GM23338 (cell line): ENCODE measurements around the gene FBLN1. TPM values are rescaled to one million over a fixed set of nuclear protein-coding genes. Genes with fewer than 3 reads are reported as not detected.

Source experiments
- ATAC-seq: fragments of 200-7000 bp; cut with Tn5 transposase; 3 replicates; pipeline ENCODE4 v1.9.1; 2020
- DNase-seq: peaks from one replicate; pipeline ENCODE4 v3.0.0-alpha.2; 2015; ENCODE audit warnings: low spot score
- H2AFZ ChIP-seq: fragments of 200-600 bp; sonication (generic); 2 replicates; pipeline ENCODE4 v1.8.0; 2016; ENCODE audit warnings: antibody characterized with exemption, mild to moderate bottlenecking, moderate library complexity
- H3F3A ChIP-seq: fragments of 200-600 bp; sonication (generic); replicated peaks from 2 replicates; pipeline ENCODE4 v1.8.0; 2017; ENCODE audit warnings: antibody characterized with exemption, mixed run types, low read depth
- H3K27ac ChIP-seq: fragments of 200-600 bp; sonication (generic); 2 replicates; pipeline ENCODE4 v1.6.1; 2016; ENCODE audit warnings: low read depth
- H3K27me3 ChIP-seq: fragments of 200-600 bp; sonication (generic); 2 replicates; pipeline ENCODE4 v1.8.0; 2016; ENCODE audit warnings: mild to moderate bottlenecking, mixed run types, moderate library complexity; ENCODE audit not compliant: insufficient read depth
- H3K36me3 ChIP-seq: fragments of 200-600 bp; sonication (generic); 2 replicates; pipeline ENCODE4 v1.8.0; 2016; ENCODE audit warnings: mild to moderate bottlenecking; ENCODE audit not compliant: insufficient read depth
- H3K4me1 ChIP-seq: fragments of 200-600 bp; sonication (generic); 2 replicates; pipeline ENCODE4 v1.8.0; 2016; ENCODE audit warnings: mild to moderate bottlenecking, moderate library complexity; ENCODE audit not compliant: insufficient read depth
- H3K4me2 ChIP-seq: fragments of 200-600 bp; sonication (generic); 2 replicates; pipeline ENCODE4 v1.7.1; 2017; ENCODE audit warnings: mixed run types
- H3K4me3 ChIP-seq: fragments of 200-600 bp; sonication (generic); 2 replicates; pipeline ENCODE4 v1.6.1; 2016; ENCODE audit warnings: mixed run types
- H3K79me2 ChIP-seq: fragments of 200-600 bp; sonication (generic); replicated peaks from 2 replicates; pipeline ENCODE4 v1.8.0; 2017; ENCODE audit warnings: mild to moderate bottlenecking; ENCODE audit not compliant: insufficient read depth
- H3K9me2 ChIP-seq: fragments of 200-600 bp; sonication (generic); 2 replicates; pipeline ENCODE4 v1.8.0; 2017; ENCODE audit not compliant: insufficient read depth
- H4K20me1 ChIP-seq: fragments of 200-600 bp; sonication (generic); replicated peaks from 2 replicates; pipeline ENCODE4 v1.8.0; 2017; ENCODE audit warnings: mild to moderate bottlenecking; ENCODE audit not compliant: insufficient read depth
- H3K27ac Mint-ChIP-seq: 2 replicates; pipeline ENCODE4 v1.8.0; 2020; ENCODE audit warnings: inconsistent platforms, mild to moderate bottlenecking, moderate library complexity, mixed read lengths
- H3K27me3 Mint-ChIP-seq: 3 replicates; pipeline ENCODE4 v1.8.0; 2022; ENCODE audit warnings: low read depth, mild to moderate bottlenecking, moderate library complexity, mixed read lengths, inconsistent platforms; ENCODE audit not compliant: insufficient read depth, poor library complexity
- H3K36me3 Mint-ChIP-seq: 3 replicates; pipeline ENCODE4 v1.8.0; 2021; ENCODE audit warnings: low read depth, mild to moderate bottlenecking, inconsistent platforms, moderate library complexity, mixed read lengths
- H3K4me1 Mint-ChIP-seq: 3 replicates; pipeline ENCODE4 v1.8.0; 2020; ENCODE audit warnings: mild to moderate bottlenecking, inconsistent platforms, mixed read lengths
- H3K4me3 Mint-ChIP-seq: 3 replicates; pipeline ENCODE4 v1.8.0; 2021; ENCODE audit warnings: moderate library complexity, mild to moderate bottlenecking, inconsistent platforms, mixed read lengths
- H3K9me3 Mint-ChIP-seq: 3 replicates; pipeline ENCODE4 v1.8.0; 2020; ENCODE audit warnings: moderate library complexity, mild to moderate bottlenecking, inconsistent platforms, mixed read lengths
- CREB1 ChIP-seq: fragments of 250-450 bp; sonication (Bioruptor Pico); IDR thresholded peaks from 2 replicates; pipeline ENCODE4 v1.5.0; 2020; ENCODE audit warnings: low read depth, mild to moderate bottlenecking, moderate library complexity
- CTCF ChIP-seq, 2 experiments: fragments of 200-600 bp in 1 of 2; sonication (generic) in 1 of 2; conservative IDR thresholded peaks; 2 replicates each; pipeline versions ENCODE4 v1.5.1 to v1.6.1; 2016 to 2017; ENCODE audit warnings: antibody characterized with exemption in 2 of 2, low read depth in 2 of 2, mild to moderate bottlenecking in 2 of 2, moderate library complexity in 1 of 2
- EZH2phosphoT487 ChIP-seq: fragments of 200-600 bp; sonication (generic); IDR thresholded peaks from one replicate; pipeline ENCODE4 v1.8.1; 2018; ENCODE audit warnings: antibody characterized with exemption; ENCODE audit not compliant: unreplicated experiment
- JUNB ChIP-seq: IDR thresholded peaks from one replicate; pipeline ENCODE4 v1.6.1; 2016; ENCODE audit warnings: antibody characterized with exemption; ENCODE audit not compliant: unreplicated experiment
- NANOG ChIP-seq: IDR thresholded peaks from 2 replicates; pipeline ENCODE4 v1.6.1; 2016; ENCODE audit warnings: antibody characterized with exemption, borderline replicate concordance
- POLR2AphosphoS5 ChIP-seq: IDR thresholded peaks from 2 replicates; pipeline ENCODE4 v1.6.1; 2016; ENCODE audit warnings: antibody characterized with exemption, low read depth
- STAT1 ChIP-seq: IDR thresholded peaks from one replicate; pipeline ENCODE4 v1.6.1; 2016; ENCODE audit warnings: antibody characterized with exemption; ENCODE audit not compliant: unreplicated experiment
- ZNF331 ChIP-seq: fragments of 250-450 bp; sonication (Bioruptor Pico); IDR thresholded peaks from 2 replicates; pipeline ENCODE4 v1.5.0; 2020; ENCODE audit warnings: low read depth, mild to moderate bottlenecking, moderate library complexity
- polyA plus RNA-seq: library from polyadenylated mRNA; unstranded; fragments of >200 nt; fragmentation: Nextera tagmentation; extraction: Ambion mirVana; gene quantifications from 2 replicates; pipeline ENCODE4 v1.2.1, GENCODE V29; 2016
- total RNA-seq: library from RNA; depleted of rRNA; stranded (reverse); fragments of >200 nt; shearing (Covaris generic); gene quantifications from 2 replicates; pipeline ENCODE4 v1.2.3, GENCODE V29; 2014
- TF ChIP-seq, protein P1 (sequence below): IDR thresholded peaks from 2 replicates; pipeline ENCODE4 v1.6.1; 2016; ENCODE audit warnings: antibody characterized with exemption
- TF ChIP-seq, protein P2 (sequence below): IDR thresholded peaks from one replicate; pipeline ENCODE4 v1.6.1; 2018; ENCODE audit warnings: antibody characterized with exemption; ENCODE audit not compliant: unreplicated experiment

Gene FBLN1
- total and polyA plus RNA-seq, 2 experiments from 2014 or later = 90.1 to 137 TPM

GRCh38 chr22:45579806-45580725, 77.4 kb downstream of the FBLN1 start:
- no peak overlapping the region for H3K27ac Mint-ChIP-seq
- Histone ChIP-seq H3K4me2 (no peak overlapping the region), H3K4me1 (no peaks in the 10 kb centered on the region), H3K27me3 (no peaks in the 10 kb centered on the region), H3K79me2 (no peaks in the 10 kb centered on the region), H3F3A (no peaks in the 10 kb centered on the region), H3K4me3 (no peak overlapping the region), H2AFZ (no peak overlapping the region), H3K9me2 (no peaks in the 10 kb centered on the region), H3K27ac (no peak overlapping the region), H4K20me1 (no peaks in the 10 kb centered on the region), H3K36me3 (no peaks in the 10 kb centered on the region)
- H3K4me3 Mint-ChIP-seq = no peak overlapping the region
- H3K9me3 Mint-ChIP-seq = no peaks in the 10 kb centered on the region
- no peak for DNase-seq
- peaks cover 18% of the 10 kb centered on the region for H3K27me3 Mint-ChIP-seq
- no peak for ATAC-seq
- no peak for TF ChIP-seq CREB1 (CRISPR knock-in tag)
- TF ChIP-seq NANOG = no peak
- TF ChIP-seq JUNB = no peak
- no peaks in the 10 kb centered on the region for H3K36me3 Mint-ChIP-seq
- peaks cover 7% of the 10 kb centered on the region for H3K4me1 Mint-ChIP-seq

- Histone ChIP-seq H3K79me2 (no peaks in the 10 kb centered on the region), H3K4me1 (no peaks in the 10 kb centered on the region), H3K27ac (no peak overlapping the region), H3K27me3 (no peaks in the 10 kb centered on the region), H4K20me1 (no peaks in the 10 kb centered on the region), H3K36me3 (no peaks in the 10 kb centered on the region), H3K4me3 (no peak overlapping the region), H2AFZ (no peak overlapping the region), H3K9me2 (no peaks in the 10 kb centered on the region), H3K4me2 (no peak overlapping the region), H3F3A (no peaks in the 10 kb centered on the region)
- H3K4me1 Mint-ChIP-seq = peaks cover 7% of the 10 kb centered on the region
- DNase-seq (no peak), ATAC-seq (no peak)
- peaks cover 16% of the 10 kb centered on the region for H3K27me3 Mint-ChIP-seq
- no peak overlapping the region for H3K27ac Mint-ChIP-seq
- H3K9me3 Mint-ChIP-seq = no peaks in the 10 kb centered on the region
- no peaks in the 10 kb centered on the region for H3K36me3 Mint-ChIP-seq
- H3K4me3 Mint-ChIP-seq = no peak overlapping the region
- TF ChIP-seq, protein P1, sequence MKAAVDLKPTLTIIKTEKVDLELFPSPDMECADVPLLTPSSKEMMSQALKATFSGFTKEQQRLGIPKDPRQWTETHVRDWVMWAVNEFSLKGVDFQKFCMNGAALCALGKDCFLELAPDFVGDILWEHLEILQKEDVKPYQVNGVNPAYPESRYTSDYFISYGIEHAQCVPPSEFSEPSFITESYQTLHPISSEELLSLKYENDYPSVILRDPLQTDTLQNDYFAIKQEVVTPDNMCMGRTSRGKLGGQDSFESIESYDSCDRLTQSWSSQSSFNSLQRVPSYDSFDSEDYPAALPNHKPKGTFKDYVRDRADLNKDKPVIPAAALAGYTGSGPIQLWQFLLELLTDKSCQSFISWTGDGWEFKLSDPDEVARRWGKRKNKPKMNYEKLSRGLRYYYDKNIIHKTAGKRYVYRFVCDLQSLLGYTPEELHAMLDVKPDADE = no peak
- no peak for TF ChIP-seq EZH2phosphoT487
- TF ChIP-seq JUNB = no peak
- no peak for TF ChIP-seq ZNF331 (CRISPR knock-in tag)
- TF ChIP-seq NANOG = no peak
- TF ChIP-seq POLR2AphosphoS5 = no peak
- no peak for TF ChIP-seq CTCF (conservative IDR thresholded peaks at IDR 0.05; ENCODE audit: low read depth in 2 of 2)
- TF ChIP-seq STAT1 = no peak
- TF ChIP-seq, protein P2, sequence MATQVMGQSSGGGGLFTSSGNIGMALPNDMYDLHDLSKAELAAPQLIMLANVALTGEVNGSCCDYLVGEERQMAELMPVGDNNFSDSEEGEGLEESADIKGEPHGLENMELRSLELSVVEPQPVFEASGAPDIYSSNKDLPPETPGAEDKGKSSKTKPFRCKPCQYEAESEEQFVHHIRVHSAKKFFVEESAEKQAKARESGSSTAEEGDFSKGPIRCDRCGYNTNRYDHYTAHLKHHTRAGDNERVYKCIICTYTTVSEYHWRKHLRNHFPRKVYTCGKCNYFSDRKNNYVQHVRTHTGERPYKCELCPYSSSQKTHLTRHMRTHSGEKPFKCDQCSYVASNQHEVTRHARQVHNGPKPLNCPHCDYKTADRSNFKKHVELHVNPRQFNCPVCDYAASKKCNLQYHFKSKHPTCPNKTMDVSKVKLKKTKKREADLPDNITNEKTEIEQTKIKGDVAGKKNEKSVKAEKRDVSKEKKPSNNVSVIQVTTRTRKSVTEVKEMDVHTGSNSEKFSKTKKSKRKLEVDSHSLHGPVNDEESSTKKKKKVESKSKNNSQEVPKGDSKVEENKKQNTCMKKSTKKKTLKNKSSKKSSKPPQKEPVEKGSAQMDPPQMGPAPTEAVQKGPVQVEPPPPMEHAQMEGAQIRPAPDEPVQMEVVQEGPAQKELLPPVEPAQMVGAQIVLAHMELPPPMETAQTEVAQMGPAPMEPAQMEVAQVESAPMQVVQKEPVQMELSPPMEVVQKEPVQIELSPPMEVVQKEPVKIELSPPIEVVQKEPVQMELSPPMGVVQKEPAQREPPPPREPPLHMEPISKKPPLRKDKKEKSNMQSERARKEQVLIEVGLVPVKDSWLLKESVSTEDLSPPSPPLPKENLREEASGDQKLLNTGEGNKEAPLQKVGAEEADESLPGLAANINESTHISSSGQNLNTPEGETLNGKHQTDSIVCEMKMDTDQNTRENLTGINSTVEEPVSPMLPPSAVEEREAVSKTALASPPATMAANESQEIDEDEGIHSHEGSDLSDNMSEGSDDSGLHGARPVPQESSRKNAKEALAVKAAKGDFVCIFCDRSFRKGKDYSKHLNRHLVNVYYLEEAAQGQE = no peak
- TF ChIP-seq CREB1 (CRISPR knock-in tag) = no peak
Observed at GRCh38 chr22:45580726-45581381, 78.2 kb downstream of the FBLN1 start.
